K562 (cell line): ENCODE data around the gene ACOX1. TPM values are rescaled to one million over a fixed set of nuclear protein-coding genes. Genes with fewer than 3 reads are reported as not detected.

Experiments used
- CSDE1 ChIP-seq, 2 experiments: fragments of 450-650 bp; IDR thresholded peaks; 2 replicates each; pipeline ENCODE4 v1.6.1; 2016; ENCODE audit warnings: mild to moderate bottlenecking in 1 of 2
- PCBP1 ChIP-seq: fragments of 200-400 bp; formaldehyde crosslinking; IDR thresholded peaks from 2 replicates; pipeline ENCODE4 v1.6.1; 2018; ENCODE audit warnings: mild to moderate bottlenecking, low read depth, low read length; ENCODE audit not compliant: poor library complexity, severe bottlenecking
- RBBP5 ChIP-seq: fragments of 200-600 bp; sonication (generic); IDR thresholded peaks from 2 replicates; pipeline ENCODE4 v1.6.1; 2012; ENCODE audit warnings: borderline replicate concordance, mild to moderate bottlenecking, low read length, control low read depth, inconsistent platforms; ENCODE audit not compliant: insufficient read depth, poor library complexity, severe bottlenecking
- SIX5 ChIP-seq, 2 experiments: IDR thresholded peaks; 2 replicates each; pipeline ENCODE4 v1.6.1; 2011; ENCODE audit warnings: low read length in 2 of 2, borderline replicate concordance in 1 of 2, low read depth in 1 of 2, mild to moderate bottlenecking in 1 of 2, moderate library complexity in 1 of 2; ENCODE audit not compliant: insufficient read depth in 1 of 2
- TCF3 ChIP-seq: sonication (generic); formaldehyde crosslinking; IDR thresholded peaks from 2 replicates; pipeline ENCODE4 v1.4.0; 2020; ENCODE audit warnings: mild to moderate bottlenecking, missing genetic modification reagents
- TRIM24 ChIP-seq, 2 experiments: fragments of 450-650 bp; IDR thresholded peaks; 2 replicates each; pipeline ENCODE4 v1.6.1; 2016
- XRCC4 ChIP-seq: IDR thresholded peaks from one replicate; pipeline ENCODE4 v1.6.1; 2011; ENCODE audit not compliant: insufficient read depth, insufficient read length; ENCODE audit errors: extremely low read depth
- polyA plus RNA-seq, 8 experiments: library from polyadenylated mRNA; depleted of rRNA in 4 of 8; stranded (reverse) in 5 of 8; unstranded in 3 of 8; fragments of >200 nt; fragmentation: Nextera tagmentation in 2 of 8; fragmentation: Illumina TruSeq in 1 of 8; extraction: Ambion mirVana in 2 of 8; extraction: Trizol in 1 of 8; gene quantifications; 2 replicates each; pipeline versions ENCODE4 v1.2.1 to v1.2.3, GENCODE V29; 2011 to 2014; ENCODE audit warnings: inconsistent platforms in 1 of 8, missing spikeins in 1 of 8
- total RNA-seq, 7 experiments: library from RNA; depleted of rRNA in 6 of 7; stranded (reverse); fragments of >200 nt in 6 of 7; fragmentation: Illumina TruSeq in 2 of 7; extraction: Trizol in 2 of 7; gene quantifications; 2 replicates each; pipeline versions ENCODE4 v1.2.1 to v1.2.3, GENCODE V29; 2011 to 2021; ENCODE audit warnings: low replicate concordance in 1 of 7
- TF ChIP-seq, protein P1 (sequence below): fragments of 250-450 bp; sonication (Bioruptor Pico); IDR thresholded peaks from 2 replicates; pipeline ENCODE4 v1.8.0; 2021; ENCODE audit warnings: borderline replicate concordance, mild to moderate bottlenecking, moderate library complexity; ENCODE audit not compliant: poor library complexity, severe bottlenecking
- TF ChIP-seq, protein P2 (sequence below), 2 experiments: fragments of 450-650 bp in 1 of 2; sonication (generic) in 1 of 2; formaldehyde crosslinking in 1 of 2; IDR thresholded peaks in 1 of 2; conservative IDR thresholded peaks in 1 of 2; 2 replicates each; pipeline versions ENCODE4 v1.6.1 to v1.8.1; 2016 to 2023; ENCODE audit warnings: mild to moderate bottlenecking in 2 of 2, moderate library complexity in 2 of 2, inconsistent platforms in 1 of 2, missing genetic modification reagents in 1 of 2
- TF ChIP-seq, protein P3 (sequence below), 2 experiments: fragments of 450-650 bp; formaldehyde crosslinking in 1 of 2; IDR thresholded peaks; 2 replicates each; pipeline versions ENCODE4 v1.4.0 to v1.6.1; 2014 to 2020; ENCODE audit warnings: mild to moderate bottlenecking in 2 of 2, borderline replicate concordance in 1 of 2, low read depth in 1 of 2
- TF ChIP-seq, protein P4 (sequence below): fragments of 450-650 bp; formaldehyde crosslinking; IDR thresholded peaks from 2 replicates; pipeline ENCODE4 v1.4.0; 2020; ENCODE audit warnings: mild to moderate bottlenecking

Gene ACOX1
- total and polyA plus RNA-seq, 9 of the 15 experiments (the other 6 are each of a cell fraction or from before 2014, with no cell fraction given), result 7.8 to 24.1 (median 14.5) TPM

DNA sequence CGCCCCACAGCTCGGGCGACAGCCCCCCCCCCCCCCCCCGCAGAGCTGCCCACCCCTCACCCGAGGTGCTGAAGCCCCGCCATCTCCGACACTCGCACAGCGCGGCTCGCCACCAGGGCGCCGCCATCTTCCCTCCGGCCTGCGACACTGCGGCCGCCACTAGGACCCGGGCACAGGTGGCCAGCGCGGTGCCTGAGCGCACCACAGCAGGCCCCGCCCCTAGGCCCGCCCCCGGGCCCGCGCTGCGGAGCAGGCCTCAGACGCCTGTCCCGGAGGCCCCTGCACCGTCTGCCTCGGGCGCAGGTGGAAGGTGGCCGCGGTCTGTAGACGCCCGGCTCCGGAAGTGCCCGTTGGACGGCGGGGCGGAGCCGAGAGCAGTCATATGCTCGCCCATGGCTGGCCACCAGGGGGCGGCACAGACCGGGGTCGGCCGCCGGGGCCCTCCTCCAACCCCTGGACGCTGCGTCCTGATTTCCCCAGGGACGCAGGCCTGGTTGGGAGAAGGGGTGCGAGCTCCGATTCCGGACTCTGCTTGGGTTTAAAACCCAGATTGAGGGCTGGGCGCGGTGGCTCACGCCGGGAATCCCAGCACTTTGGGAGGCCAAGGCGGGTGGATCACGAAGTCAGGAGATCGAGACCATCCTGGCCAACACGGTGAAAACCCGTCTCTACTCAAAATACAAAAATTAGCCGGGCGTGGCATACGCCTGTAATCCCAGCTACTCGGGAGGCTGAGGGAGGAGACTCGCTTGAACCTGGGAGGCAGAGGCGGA lies 74.0 kb downstream of the ACOX1 start, which contains the start of gene MRPL38 (continued):
- TF ChIP-seq, protein P1, sequence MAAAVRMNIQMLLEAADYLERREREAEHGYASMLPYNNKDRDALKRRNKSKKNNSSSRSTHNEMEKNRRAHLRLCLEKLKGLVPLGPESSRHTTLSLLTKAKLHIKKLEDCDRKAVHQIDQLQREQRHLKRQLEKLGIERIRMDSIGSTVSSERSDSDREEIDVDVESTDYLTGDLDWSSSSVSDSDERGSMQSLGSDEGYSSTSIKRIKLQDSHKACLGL (CRISPR knock-in tag), result no peak
- TF ChIP-seq XRCC4, result no peak
- peak in 1 of 2 experiments; percentile 53; a peak in 1 of 4 replicates for TF ChIP-seq TRIM24 (IDR thresholded peaks at IDR 0.05)
- no peak for TF ChIP-seq PCBP1
- TF ChIP-seq, protein P2, sequence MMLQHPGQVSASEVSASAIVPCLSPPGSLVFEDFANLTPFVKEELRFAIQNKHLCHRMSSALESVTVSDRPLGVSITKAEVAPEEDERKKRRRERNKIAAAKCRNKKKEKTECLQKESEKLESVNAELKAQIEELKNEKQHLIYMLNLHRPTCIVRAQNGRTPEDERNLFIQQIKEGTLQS (IDR thresholded peaks at IDR 0.05), result no peak
- TF ChIP-seq, protein P2 (CRISPR knock-in tag; conservative IDR thresholded peaks at IDR 0.05), result peak; percentile 86
- TF ChIP-seq, protein P3, sequence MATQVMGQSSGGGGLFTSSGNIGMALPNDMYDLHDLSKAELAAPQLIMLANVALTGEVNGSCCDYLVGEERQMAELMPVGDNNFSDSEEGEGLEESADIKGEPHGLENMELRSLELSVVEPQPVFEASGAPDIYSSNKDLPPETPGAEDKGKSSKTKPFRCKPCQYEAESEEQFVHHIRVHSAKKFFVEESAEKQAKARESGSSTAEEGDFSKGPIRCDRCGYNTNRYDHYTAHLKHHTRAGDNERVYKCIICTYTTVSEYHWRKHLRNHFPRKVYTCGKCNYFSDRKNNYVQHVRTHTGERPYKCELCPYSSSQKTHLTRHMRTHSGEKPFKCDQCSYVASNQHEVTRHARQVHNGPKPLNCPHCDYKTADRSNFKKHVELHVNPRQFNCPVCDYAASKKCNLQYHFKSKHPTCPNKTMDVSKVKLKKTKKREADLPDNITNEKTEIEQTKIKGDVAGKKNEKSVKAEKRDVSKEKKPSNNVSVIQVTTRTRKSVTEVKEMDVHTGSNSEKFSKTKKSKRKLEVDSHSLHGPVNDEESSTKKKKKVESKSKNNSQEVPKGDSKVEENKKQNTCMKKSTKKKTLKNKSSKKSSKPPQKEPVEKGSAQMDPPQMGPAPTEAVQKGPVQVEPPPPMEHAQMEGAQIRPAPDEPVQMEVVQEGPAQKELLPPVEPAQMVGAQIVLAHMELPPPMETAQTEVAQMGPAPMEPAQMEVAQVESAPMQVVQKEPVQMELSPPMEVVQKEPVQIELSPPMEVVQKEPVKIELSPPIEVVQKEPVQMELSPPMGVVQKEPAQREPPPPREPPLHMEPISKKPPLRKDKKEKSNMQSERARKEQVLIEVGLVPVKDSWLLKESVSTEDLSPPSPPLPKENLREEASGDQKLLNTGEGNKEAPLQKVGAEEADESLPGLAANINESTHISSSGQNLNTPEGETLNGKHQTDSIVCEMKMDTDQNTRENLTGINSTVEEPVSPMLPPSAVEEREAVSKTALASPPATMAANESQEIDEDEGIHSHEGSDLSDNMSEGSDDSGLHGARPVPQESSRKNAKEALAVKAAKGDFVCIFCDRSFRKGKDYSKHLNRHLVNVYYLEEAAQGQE (IDR thresholded peaks at IDR 0.05; ENCODE audit: borderline replicate concordance), result peak; percentile 96
- TF ChIP-seq, protein P3 (CRISPR knock-in tag; IDR thresholded peaks at IDR 0.05; ENCODE audit: low read depth), result peak; percentile 74; the same call in 1 of the 2 replicates
- TF ChIP-seq, protein P4, sequence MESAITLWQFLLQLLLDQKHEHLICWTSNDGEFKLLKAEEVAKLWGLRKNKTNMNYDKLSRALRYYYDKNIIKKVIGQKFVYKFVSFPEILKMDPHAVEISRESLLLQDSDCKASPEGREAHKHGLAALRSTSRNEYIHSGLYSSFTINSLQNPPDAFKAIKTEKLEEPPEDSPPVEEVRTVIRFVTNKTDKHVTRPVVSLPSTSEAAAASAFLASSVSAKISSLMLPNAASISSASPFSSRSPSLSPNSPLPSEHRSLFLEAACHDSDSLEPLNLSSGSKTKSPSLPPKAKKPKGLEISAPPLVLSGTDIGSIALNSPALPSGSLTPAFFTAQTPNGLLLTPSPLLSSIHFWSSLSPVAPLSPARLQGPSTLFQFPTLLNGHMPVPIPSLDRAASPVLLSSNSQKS (CRISPR knock-in tag), result no peak
- no peak for TF ChIP-seq SIX5 (IDR thresholded peaks at IDR 0.05; ENCODE audit: borderline replicate concordance in 1 of 2, insufficient read depth in 1 of 2, low read depth in 1 of 2, low read length in 2 of 2)
- peak; percentile 43 for TF ChIP-seq TCF3 (CRISPR knock-in tag)
- TF ChIP-seq CSDE1 (IDR thresholded peaks at IDR 0.05), result no peak
- TF ChIP-seq RBBP5, result peak; percentile 82
